Measurements from ENCODE around the gene YES1.
"Not testable (repeated sequence)": the region's sequence is repeated elsewhere in the genome, so short reads cannot be mapped to it uniquely, and the experiment has no call there.

YES1 gene

DNA sequence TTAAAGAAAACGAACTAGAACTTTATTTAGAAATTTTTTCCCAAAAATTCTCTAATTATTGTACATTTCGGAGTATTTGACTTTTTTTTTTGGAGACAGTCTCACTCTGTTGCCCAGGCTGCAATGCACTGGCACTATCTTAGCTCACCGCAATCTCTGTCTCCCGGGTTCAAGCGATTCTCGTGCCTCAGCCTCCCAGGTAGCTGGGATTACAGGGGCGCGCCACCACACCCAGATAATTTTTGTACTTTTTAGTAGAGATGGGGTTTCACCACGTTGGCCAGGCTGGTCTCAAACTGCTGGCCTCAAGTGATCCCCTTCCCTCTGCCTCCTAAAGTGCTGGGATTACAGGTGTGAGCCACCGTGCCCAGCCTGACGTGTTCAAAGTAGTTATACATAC, 2.8 kb downstream of the YES1 start:
- H3K27ac ChIP-seq (ENCODE audit: insufficient read depth in 1 of 2, low read depth in 1 of 2, low read length in 2 of 2, poor library complexity in 1 of 2, severe bottlenecking in 2 of 2); DNase-seq; H3K9me3 ChIP-seq (ENCODE audit: control extremely low read depth in 1 of 5, control insufficient read depth in 4 of 5, insufficient read depth in 2 of 5, low read depth in 1 of 5, low read length in 4 of 5); H3K27me3 ChIP-seq (replicated peaks in 2 of 5; ENCODE audit: control insufficient read depth in 4 of 5, insufficient read depth in 5 of 5, low read length in 4 of 5); POLR2A ChIA-PET; H3K36me3 ChIP-seq (ENCODE audit: control insufficient read depth in 4 of 4, insufficient read depth in 4 of 4, low read length in 3 of 4): not testable (repeated sequence)
- Histone ChIP-seq H3K4me3 (ENCODE audit: control insufficient read depth in 1 of 7, extremely low read depth in 1 of 7, insufficient read depth in 4 of 7, low read depth in 2 of 7, low read length in 6 of 7) (peak overlapping the region in 1 of 7 experiments; percentile 97), H3K4me1 (ENCODE audit: control extremely low read depth in 1 of 4, control insufficient read depth in 4 of 4, insufficient read depth in 4 of 4, low read length in 3 of 4) (peaks cover 16 to 65% (median 44%) of the 10 kb centered on the region in 4 experiments)
- WGBS (ENCODE audit: insufficient coverage): 100% methylated on average over 2 of the region's 11 CpGs
- CTCF ChIA-PET: interaction anchor here (7.2 kb wide), 1 partner anchor 22 kb away, joined by 55 read pairs; no protein-coding TSS in a partner anchor

DNA sequence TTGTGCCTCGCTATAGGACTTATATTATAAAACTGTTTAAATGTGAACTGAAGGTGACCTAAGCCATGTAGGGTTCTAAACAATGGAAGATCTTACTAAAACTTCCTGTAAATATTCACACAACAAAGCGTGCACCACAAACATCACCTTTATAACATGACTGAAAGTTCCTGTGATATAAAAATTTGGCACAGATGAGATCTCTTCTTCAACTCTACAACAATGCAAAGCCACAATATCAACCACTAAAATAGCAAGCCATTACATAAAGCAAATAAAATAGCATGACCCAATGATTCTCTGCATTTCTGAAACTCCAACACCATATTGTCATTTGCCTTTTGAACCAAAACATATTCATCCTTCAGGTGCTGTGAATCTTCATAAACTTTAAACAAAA, 3.5 kb downstream of the YES1 start:
- CTCF ChIA-PET: interaction anchor here (1.7 to 1.9 kb wide), 2 partner anchors 10 to 22 kb away, joined by 5 to 12 read pairs; no protein-coding TSS in a partner anchor
- no peak for DNase-seq
- POLR2A ChIA-PET: no interaction called here
- no peaks in the 10 kb centered on the region for H3K27me3 ChIP-seq (replicated peaks in 2 of 5; ENCODE audit: control insufficient read depth in 4 of 5, insufficient read depth in 5 of 5, low read length in 4 of 5)
- H3K36me3 ChIP-seq (ENCODE audit: control insufficient read depth in 4 of 4, insufficient read depth in 4 of 4, low read length in 3 of 4): no peaks in the 10 kb centered on the region
- peak overlapping the region in 1 of 2 experiments; percentile 39 for H3K27ac ChIP-seq (ENCODE audit: insufficient read depth in 1 of 2, low read depth in 1 of 2, low read length in 2 of 2, poor library complexity in 1 of 2, severe bottlenecking in 2 of 2)
- WGBS (ENCODE audit: insufficient coverage): 100% methylated on average over 1 of the region's 2 CpGs
- H3K9me3 ChIP-seq (ENCODE audit: control extremely low read depth in 1 of 5, control insufficient read depth in 4 of 5, insufficient read depth in 2 of 5, low read depth in 1 of 5, low read length in 4 of 5): no peaks in the 10 kb centered on the region
- H3K4me1 ChIP-seq (ENCODE audit: control extremely low read depth in 1 of 4, control insufficient read depth in 4 of 4, insufficient read depth in 4 of 4, low read length in 3 of 4): peaks cover 13 to 58% (median 37%) of the 10 kb centered on the region in 4 experiments
- H3K4me3 ChIP-seq (ENCODE audit: control insufficient read depth in 1 of 7, extremely low read depth in 1 of 7, insufficient read depth in 4 of 7, low read depth in 2 of 7, low read length in 6 of 7): no peak overlapping the region

DNA sequence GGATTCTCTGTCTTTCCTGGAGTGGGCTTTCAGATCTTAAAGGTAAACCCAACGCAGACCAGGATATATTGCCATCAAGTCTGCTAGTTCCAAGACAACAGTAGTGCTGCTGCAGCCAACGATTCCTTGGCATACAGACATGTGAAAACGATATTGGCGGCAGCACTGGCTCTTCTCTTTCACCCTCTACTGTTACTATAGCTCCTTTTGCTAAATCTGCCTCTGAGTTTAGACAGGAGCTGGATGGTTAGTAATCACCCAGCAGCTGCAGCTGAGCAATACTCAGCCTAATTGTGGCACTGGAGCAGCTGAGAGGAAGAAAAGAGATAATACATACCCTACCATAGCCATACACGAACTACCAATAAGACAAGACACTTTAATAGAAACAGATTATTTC, 4.0 kb downstream of the YES1 start:
- H3K36me3 ChIP-seq (ENCODE audit: control insufficient read depth in 4 of 4, insufficient read depth in 4 of 4, low read length in 3 of 4): no peaks in the 10 kb centered on the region
- peaks cover 12 to 54% (median 34%) of the 10 kb centered on the region in 4 experiments for H3K4me1 ChIP-seq (ENCODE audit: control extremely low read depth in 1 of 4, control insufficient read depth in 4 of 4, insufficient read depth in 4 of 4, low read length in 3 of 4)
- DNase-seq: peak in 1 of 3 donors; percentile 28
- peak overlapping the region in 1 of 2 experiments; percentile 39 for H3K27ac ChIP-seq (ENCODE audit: insufficient read depth in 1 of 2, low read depth in 1 of 2, low read length in 2 of 2, poor library complexity in 1 of 2, severe bottlenecking in 2 of 2)
- H3K9me3 ChIP-seq (ENCODE audit: control extremely low read depth in 1 of 5, control insufficient read depth in 4 of 5, insufficient read depth in 2 of 5, low read depth in 1 of 5, low read length in 4 of 5): no peaks in the 10 kb centered on the region
- ChIA-PET POLR2A (no interaction called here), CTCF (interaction anchor here (0.7 to 1.9 kb wide), 5 partner anchors 10 to 68 kb away, joined by 3 to 12 read pairs (median 5); no protein-coding TSS in a partner anchor)
- no peaks in the 10 kb centered on the region for H3K27me3 ChIP-seq (replicated peaks in 2 of 5; ENCODE audit: control insufficient read depth in 4 of 5, insufficient read depth in 5 of 5, low read length in 4 of 5)
- 87% methylated on average over 4 of the region's 5 CpGs for WGBS (ENCODE audit: insufficient coverage)
- no peak overlapping the region for H3K4me3 ChIP-seq (ENCODE audit: control insufficient read depth in 1 of 7, extremely low read depth in 1 of 7, insufficient read depth in 4 of 7, low read depth in 2 of 7, low read length in 6 of 7)

DNA sequence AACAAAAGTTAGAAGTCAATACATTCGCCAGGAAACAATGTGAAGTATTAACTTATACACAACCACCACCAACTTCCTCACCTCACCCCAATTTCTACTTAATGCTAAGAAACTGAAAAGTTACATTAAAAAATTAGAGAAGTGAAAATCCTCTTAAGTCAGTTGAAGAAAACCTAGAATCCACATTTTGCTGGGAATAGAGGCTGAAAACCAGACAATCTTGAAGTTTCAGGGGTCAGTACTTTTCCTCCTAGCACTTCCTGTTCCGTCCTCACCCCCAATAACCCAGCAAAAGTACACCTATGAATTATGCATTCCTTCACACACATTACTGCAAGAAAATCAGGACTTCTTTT, 6.3 kb downstream of the YES1 start:
- ChIA-PET POLR2A (no interaction called here), CTCF (interaction anchor here (1.5 to 1.9 kb wide), 3 partner anchors 15 to 30 kb away, joined by 3 to 6 read pairs (median 5); no protein-coding TSS in a partner anchor)
- DNase-seq: peak in 1 of 3 donors; percentile 19
- Histone ChIP-seq H3K36me3 (ENCODE audit: control insufficient read depth in 4 of 4, insufficient read depth in 4 of 4, low read length in 3 of 4) (no peaks in the 10 kb centered on the region), H3K4me1 (ENCODE audit: control extremely low read depth in 1 of 4, control insufficient read depth in 4 of 4, insufficient read depth in 4 of 4, low read length in 3 of 4) (peaks cover 7 to 54% (median 29%) of the 10 kb centered on the region in 4 experiments), H3K27ac (ENCODE audit: insufficient read depth in 1 of 2, low read depth in 1 of 2, low read length in 2 of 2, poor library complexity in 1 of 2, severe bottlenecking in 2 of 2) (peak overlapping the region in 1 of 2 experiments; percentile 76), H3K27me3 (replicated peaks in 2 of 5; ENCODE audit: control insufficient read depth in 4 of 5, insufficient read depth in 5 of 5, low read length in 4 of 5) (no peaks in the 10 kb centered on the region), H3K4me3 (ENCODE audit: control insufficient read depth in 1 of 7, extremely low read depth in 1 of 7, insufficient read depth in 4 of 7, low read depth in 2 of 7, low read length in 6 of 7) (peak overlapping the region in 4 of 7 experiments; percentile 1 to 69 (median 44)), H3K9me3 (ENCODE audit: control extremely low read depth in 1 of 5, control insufficient read depth in 4 of 5, insufficient read depth in 2 of 5, low read depth in 1 of 5, low read length in 4 of 5) (no peaks in the 10 kb centered on the region)
- WGBS (ENCODE audit: insufficient coverage): 40% methylated on average over 1 of the region's 2 CpGs

DNA sequence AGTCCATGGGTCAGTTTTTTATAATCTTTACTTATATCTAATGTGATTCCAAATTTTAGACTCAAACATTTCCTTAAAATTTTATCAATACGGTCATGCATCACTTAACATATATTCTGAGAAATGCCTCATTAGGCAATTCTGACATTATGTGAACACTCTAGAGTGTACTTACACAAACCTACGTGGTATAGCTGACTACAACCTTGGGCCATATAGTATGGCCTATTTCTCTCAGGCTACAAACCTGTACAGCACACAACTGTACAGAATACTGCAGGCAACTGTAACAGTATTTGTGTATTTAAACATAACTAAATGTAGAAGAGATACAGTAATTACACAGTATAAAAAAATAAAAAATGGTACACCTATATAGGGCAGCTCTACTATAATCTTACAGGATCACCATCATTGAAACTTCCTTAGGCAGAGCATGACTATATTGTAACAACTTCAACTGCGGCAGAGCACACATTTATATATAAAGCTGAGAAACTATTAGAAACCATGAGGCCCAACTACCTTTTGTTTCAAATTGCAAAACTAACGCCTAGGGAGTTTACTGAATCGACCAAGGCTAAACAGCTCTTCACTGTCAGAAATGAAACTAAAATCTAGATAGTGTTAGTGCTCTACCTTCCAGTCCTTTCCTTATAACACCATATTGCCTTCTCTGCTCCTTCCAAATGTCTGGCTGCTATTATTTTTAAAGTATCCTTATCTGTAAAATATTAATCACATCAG, 6.9 kb downstream of the YES1 start:
- peak in 2 of 3 donors; percentile 33 to 44 for DNase-seq
- CTCF ChIA-PET: interaction anchor here (0.7 to 1.9 kb wide), 5 partner anchors 15 to 61 kb away, joined by 3 to 6 read pairs (median 3); no protein-coding TSS in a partner anchor
- peak overlapping the region in 5 of 7 experiments; percentile 1 to 69 (median 36) for H3K4me3 ChIP-seq (ENCODE audit: control insufficient read depth in 1 of 7, extremely low read depth in 1 of 7, insufficient read depth in 4 of 7, low read depth in 2 of 7, low read length in 6 of 7)
- no peaks in the 10 kb centered on the region for H3K36me3 ChIP-seq (ENCODE audit: control insufficient read depth in 4 of 4, insufficient read depth in 4 of 4, low read length in 3 of 4)
- no peaks in the 10 kb centered on the region for H3K9me3 ChIP-seq (ENCODE audit: control extremely low read depth in 1 of 5, control insufficient read depth in 4 of 5, insufficient read depth in 2 of 5, low read depth in 1 of 5, low read length in 4 of 5)
- POLR2A ChIA-PET: no interaction called here
- WGBS (ENCODE audit: insufficient coverage): 82% methylated on average over 3 of the region's 5 CpGs
- peaks cover 7 to 49% (median 26%) of the 10 kb centered on the region in 4 experiments for H3K4me1 ChIP-seq (ENCODE audit: control extremely low read depth in 1 of 4, control insufficient read depth in 4 of 4, insufficient read depth in 4 of 4, low read length in 3 of 4)
- no peaks in the 10 kb centered on the region for H3K27me3 ChIP-seq (replicated peaks in 2 of 5; ENCODE audit: control insufficient read depth in 4 of 5, insufficient read depth in 5 of 5, low read length in 4 of 5)
- peak overlapping the region in 1 of 2 experiments; percentile 76 for H3K27ac ChIP-seq (ENCODE audit: insufficient read depth in 1 of 2, low read depth in 1 of 2, low read length in 2 of 2, poor library complexity in 1 of 2, severe bottlenecking in 2 of 2)

DNA sequence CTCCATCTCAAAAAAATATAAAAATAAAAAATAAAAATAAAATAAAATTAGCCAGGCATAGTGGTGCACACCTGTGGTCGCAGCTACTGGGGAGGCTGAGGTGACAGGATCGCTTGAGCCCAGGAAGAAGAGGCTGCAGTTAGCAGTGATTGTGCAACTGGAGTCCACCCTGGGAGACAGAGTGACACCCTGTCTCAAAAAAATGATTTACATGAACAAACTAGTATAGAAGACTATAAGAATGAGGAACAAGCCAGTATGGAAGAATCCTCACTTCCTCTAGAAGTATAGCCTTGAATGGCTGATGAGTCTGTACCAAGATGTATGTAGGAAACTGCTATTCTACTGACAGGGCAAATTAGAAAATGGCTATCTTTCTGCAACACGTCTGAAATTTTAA, 10.9 kb downstream of the YES1 start:
- Histone ChIP-seq H3K27ac (ENCODE audit: insufficient read depth in 1 of 2, low read depth in 1 of 2, low read length in 2 of 2, poor library complexity in 1 of 2, severe bottlenecking in 2 of 2) (no peak overlapping the region), H3K4me1 (ENCODE audit: control extremely low read depth in 1 of 4, control insufficient read depth in 4 of 4, insufficient read depth in 4 of 4, low read length in 3 of 4) (peaks cover 3 to 24% (median 12%) of the 10 kb centered on the region in 4 experiments), H3K36me3 (ENCODE audit: control insufficient read depth in 4 of 4, insufficient read depth in 4 of 4, low read length in 3 of 4) (no peaks in the 10 kb centered on the region), H3K27me3 (replicated peaks in 2 of 5; ENCODE audit: control insufficient read depth in 4 of 5, insufficient read depth in 5 of 5, low read length in 4 of 5) (no peaks in the 10 kb centered on the region), H3K4me3 (ENCODE audit: control insufficient read depth in 1 of 7, extremely low read depth in 1 of 7, insufficient read depth in 4 of 7, low read depth in 2 of 7, low read length in 6 of 7) (no peak overlapping the region), H3K9me3 (ENCODE audit: control extremely low read depth in 1 of 5, control insufficient read depth in 4 of 5, insufficient read depth in 2 of 5, low read depth in 1 of 5, low read length in 4 of 5) (no peaks in the 10 kb centered on the region)
- peak in 2 of 3 donors; percentile 59 to 68 for DNase-seq
- POLR2A ChIA-PET: no interaction called here
- no CpG with 5 or more reads among the region's 3 CpGs for WGBS (ENCODE audit: insufficient coverage)
- CTCF ChIA-PET: interaction anchor here (1.2 to 1.8 kb wide), 3 partner anchors 11 to 31 kb away, joined by 4 to 7 read pairs (median 4); no protein-coding TSS in a partner anchor

DNA sequence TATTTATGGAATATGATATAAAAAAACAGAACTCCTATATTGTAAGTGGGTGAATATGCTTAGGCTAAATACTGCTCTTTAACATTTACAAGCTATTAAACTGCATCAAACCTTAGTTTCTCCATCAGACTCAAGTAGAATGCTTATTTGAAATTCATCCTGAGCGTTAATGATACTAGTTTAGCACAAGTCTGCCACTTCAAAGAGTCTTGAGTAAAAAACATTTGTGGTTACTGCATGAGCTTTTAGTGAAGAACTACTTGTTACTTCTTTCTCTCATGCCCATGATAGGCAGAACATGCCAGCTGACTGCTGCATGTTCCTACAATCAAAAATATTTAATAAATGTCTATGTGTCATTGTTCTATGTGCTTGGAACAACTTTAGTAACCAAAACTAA, 12.1 kb downstream of the YES1 start:
- CTCF ChIA-PET: interaction anchor here (1.2 to 1.8 kb wide), 4 partner anchors 13 to 32 kb away, joined by 3 to 7 read pairs (median 4); no protein-coding TSS in a partner anchor
- 100% methylated on average over 1 of the region's 1 CpG for WGBS (ENCODE audit: insufficient coverage)
- Histone ChIP-seq H3K27ac (ENCODE audit: insufficient read depth in 1 of 2, low read depth in 1 of 2, low read length in 2 of 2, poor library complexity in 1 of 2, severe bottlenecking in 2 of 2) (no peak overlapping the region), H3K9me3 (ENCODE audit: control extremely low read depth in 1 of 5, control insufficient read depth in 4 of 5, insufficient read depth in 2 of 5, low read depth in 1 of 5, low read length in 4 of 5) (no peaks in the 10 kb centered on the region), H3K4me1 (ENCODE audit: control extremely low read depth in 1 of 4, control insufficient read depth in 4 of 4, insufficient read depth in 4 of 4, low read length in 3 of 4) (peaks cover 0 to 13% (median 4%) of the 10 kb centered on the region in 4 experiments), H3K4me3 (ENCODE audit: control insufficient read depth in 1 of 7, extremely low read depth in 1 of 7, insufficient read depth in 4 of 7, low read depth in 2 of 7, low read length in 6 of 7) (no peak overlapping the region), H3K27me3 (replicated peaks in 2 of 5; ENCODE audit: control insufficient read depth in 4 of 5, insufficient read depth in 5 of 5, low read length in 4 of 5) (no peaks in the 10 kb centered on the region), H3K36me3 (ENCODE audit: control insufficient read depth in 4 of 4, insufficient read depth in 4 of 4, low read length in 3 of 4) (no peaks in the 10 kb centered on the region)
- no peak for DNase-seq
- POLR2A ChIA-PET: interaction anchor here (0.7 kb wide), 1 partner anchor 15 kb away, joined by 3 read pairs; no protein-coding TSS in a partner anchor
